ENCODE measurements around the gene CROCC2.

The CROCC2 gene

DNA sequence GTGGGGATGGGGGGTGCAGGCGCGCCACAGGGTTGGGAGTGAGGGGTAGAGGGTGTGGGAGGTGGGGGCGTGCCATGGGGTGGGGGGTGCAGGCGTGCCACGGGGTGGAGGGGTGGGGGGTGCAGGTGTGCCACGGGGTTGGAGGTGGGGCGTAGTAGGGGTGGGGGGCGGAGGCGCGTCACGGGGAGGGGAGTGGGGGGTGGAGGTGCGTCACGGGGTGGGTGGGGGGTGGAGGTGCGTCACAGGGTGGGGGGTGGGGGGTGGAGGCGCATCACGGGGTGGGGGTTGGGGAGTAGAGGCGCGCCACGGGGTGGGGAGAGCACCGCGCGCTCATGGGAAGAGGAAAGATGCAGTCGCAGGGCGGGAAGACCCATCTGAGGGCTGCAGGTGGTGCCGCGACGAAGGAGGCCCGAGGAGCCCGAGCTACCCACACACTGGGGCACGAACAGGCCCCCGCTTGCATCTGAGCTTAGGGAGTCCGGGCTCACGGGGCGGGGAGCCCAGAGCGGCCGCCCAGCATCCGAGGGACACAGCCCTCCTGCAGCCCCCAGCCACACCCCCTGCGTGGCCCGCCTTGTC, 129.8 kb downstream of the CROCC2 start:
- peak; percentile 46 for DNase-seq (ENCODE audit: low read depth, low spot score)

DNA sequence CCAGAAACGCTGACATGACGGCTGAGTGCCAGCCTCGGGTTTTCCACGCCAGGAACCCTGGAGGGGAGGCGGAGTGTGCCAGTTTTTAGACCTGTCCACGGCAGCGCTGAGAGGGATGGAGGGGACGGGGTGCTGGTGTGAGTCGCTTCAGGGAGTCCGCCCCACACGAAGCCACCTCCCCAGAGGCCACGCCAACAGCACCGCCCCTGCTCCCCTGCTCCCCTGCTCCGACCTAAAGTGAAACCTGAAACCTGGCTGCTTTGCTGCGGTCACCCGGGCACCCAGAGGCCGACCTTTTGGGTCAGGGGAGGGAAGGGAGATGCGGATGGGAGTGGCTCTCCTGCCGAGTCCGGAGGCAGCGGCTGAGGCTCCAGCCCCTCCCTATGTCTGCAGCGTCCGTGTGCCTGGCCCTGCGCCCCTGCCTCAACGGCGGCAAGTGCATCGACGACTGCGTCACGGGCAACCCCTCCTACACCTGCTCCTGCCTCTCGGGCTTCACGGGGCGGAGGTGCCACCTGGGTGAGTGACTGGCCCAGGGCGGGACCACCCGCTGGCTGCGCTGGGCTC, 130.3 kb downstream of the CROCC2 start:
- no peak for DNase-seq (ENCODE audit: low read depth, low spot score)

- DNase-seq (ENCODE audit: low read depth, low spot score), result no peak
Observed at GRCh38 chr2:241036964-241037421, 130.9 kb downstream of the CROCC2 start.

DNA sequence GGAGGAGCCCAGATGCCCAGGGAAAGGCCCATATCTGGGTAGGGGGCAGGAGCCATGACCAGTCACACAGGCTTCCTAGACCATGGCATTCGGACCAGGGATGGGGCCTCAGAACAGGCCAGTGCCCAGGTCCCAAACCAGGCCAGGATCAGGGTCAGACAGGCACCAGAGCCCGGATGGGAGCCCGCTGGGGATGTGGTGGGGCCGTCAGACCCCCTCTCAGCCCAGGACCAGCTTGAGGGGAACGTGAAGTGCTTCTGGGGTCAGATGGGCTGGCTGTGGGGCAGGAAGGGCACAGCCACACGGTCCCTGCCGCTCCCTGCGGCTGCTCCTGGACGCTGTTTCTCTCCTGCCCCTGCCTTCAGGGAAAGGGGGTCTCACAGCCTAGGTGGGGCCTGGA, 131.4 kb downstream of the CROCC2 start:
- no peak for DNase-seq (ENCODE audit: low read depth, low spot score)

- DNase-seq (ENCODE audit: low read depth, low spot score), result no peak
Observed at GRCh38 chr2:241038374-241039180, 132.4 kb downstream of the CROCC2 start.

- no peak for DNase-seq (ENCODE audit: low read depth, low spot score)
Observed at GRCh38 chr2:241039416-241039815, 133.3 kb downstream of the CROCC2 start.

DNA sequence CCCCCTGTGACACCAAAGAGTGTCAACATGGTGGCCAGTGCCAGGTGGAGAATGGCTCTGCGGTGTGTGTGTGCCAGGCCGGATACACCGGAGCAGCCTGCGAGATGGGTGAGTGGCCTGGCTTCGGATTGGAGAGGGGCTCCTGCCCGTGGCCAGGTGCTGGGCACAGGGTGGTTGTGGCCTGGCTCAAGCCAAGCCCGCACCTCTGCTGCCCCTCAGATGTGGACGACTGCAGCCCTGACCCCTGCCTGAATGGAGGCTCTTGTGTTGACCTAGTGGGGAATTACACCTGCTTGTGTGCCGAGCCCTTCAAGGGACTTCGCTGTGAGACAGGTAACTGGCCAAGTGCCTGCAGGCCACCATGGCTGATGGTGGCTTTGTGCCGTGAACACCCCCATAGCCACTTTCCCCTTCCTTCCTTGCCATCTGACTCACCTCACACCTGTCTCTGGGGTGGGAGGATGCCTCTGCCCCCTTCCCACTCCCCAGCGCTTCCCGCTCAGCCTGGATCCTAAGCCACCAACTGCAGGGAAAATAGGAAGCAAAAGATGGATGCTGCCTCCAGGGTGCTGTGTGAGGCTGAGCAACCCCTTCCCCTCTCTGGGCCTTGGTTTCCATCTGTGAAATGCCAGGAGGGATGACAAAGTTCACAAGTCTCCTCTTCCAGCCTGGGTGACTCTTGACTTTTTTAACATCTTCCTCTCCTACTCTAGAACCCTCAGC, 134.1 kb downstream of the CROCC2 start:
- no peak for DNase-seq (ENCODE audit: low read depth, low spot score)

GRCh38 chr2:241041589-241042158, 135.5 kb downstream of the CROCC2 start:
- no peak for DNase-seq (ENCODE audit: low read depth, low spot score)

Measured in astrocyte of the hippocampus (primary cell).